Sigmoid colon (tissue), 7 donors: ENCODE data around the gene MTFMT. TPM values are rescaled to one million over a fixed set of nuclear protein-coding genes. Genes with fewer than 3 reads are reported as not detected.

Experiments used
- DNase-seq: peaks from one replicate; pipeline ENCODE4 v3.0.0-alpha.2; 2019
- H3K27ac ChIP-seq, 4 donors: fragments of 200-600 bp; sonication (generic); one replicate each; pipeline ENCODE4 v1.5.1; 2016 to 2019; ENCODE audit warnings: mild to moderate bottlenecking in 1 of 4
- H3K27me3 ChIP-seq, 3 donors: fragments of 200-600 bp; sonication (generic); one replicate each; pipeline ENCODE4 v1.5.1; 2019; ENCODE audit warnings: mild to moderate bottlenecking in 1 of 3
- H3K36me3 ChIP-seq, 4 donors: fragments of 200-600 bp; sonication (generic); one replicate each; pipeline ENCODE4 v1.5.1; 2016 to 2019
- H3K4me1 ChIP-seq, 4 donors: fragments of 200-600 bp; sonication (generic); one replicate each; pipeline ENCODE4 v1.5.1; 2017 to 2019
- H3K4me3 ChIP-seq, 4 donors: fragments of 200-600 bp; sonication (generic); one replicate each; pipeline ENCODE4 v1.5.1; 2017 to 2019; ENCODE audit warnings: mild to moderate bottlenecking in 2 of 4, moderate library complexity in 1 of 4
- H3K9me3 ChIP-seq, 4 donors: fragments of 200-600 bp in 3 of 4; sonication (generic) in 3 of 4; one replicate each; pipeline versions ENCODE4 v1.5.1 to v1.6.1; 2013 to 2019
- EP300 ChIP-seq, 4 donors: sonication (generic); formaldehyde crosslinking; IDR thresholded peaks; one replicate each; pipeline ENCODE4 v1.6.1; 2017; ENCODE audit warnings: antibody characterized with exemption in 4 of 4
- POLR2A ChIP-seq, 2 donors: fragments of 450-650 bp; IDR thresholded peaks; one replicate each; pipeline ENCODE4 v1.6.1; 2016; ENCODE audit warnings: antibody characterized with exemption in 2 of 2, mild to moderate bottlenecking in 2 of 2, moderate library complexity in 2 of 2
- POLR2AphosphoS5 ChIP-seq, 4 donors: sonication (generic); formaldehyde crosslinking; IDR thresholded peaks; one replicate each; pipeline ENCODE4 v1.6.1; 2017; ENCODE audit warnings: antibody characterized with exemption in 4 of 4
- WGBS, 2 donors: extraction: QIAGEN DNeasy Blood & Tissue Kit; methylation state at CpG; one replicate each; pipeline ENCODE4 v1.1.7; 2013; 5-methylcytosine and 5-hydroxymethylcytosine counted together
- intact Hi-C: fragments of 100-400 bp; cut with DNase I; formaldehyde crosslinking; loops from one replicate; pipeline ENCODE4 v1.15.1; 2023
- polyA plus RNA-seq, 3 donors: library from polyadenylated mRNA; stranded (reverse); fragments of 200-250 nt; gene quantifications; one replicate each; pipeline ENCODE4 v1.2.3, GENCODE V29; 2013
- total RNA-seq, 4 donors: library from RNA; depleted of rRNA; stranded (reverse); fragments of >200 nt; gene quantifications; one replicate each; pipeline ENCODE4 v1.1.0, GENCODE V29; 2016
- TF ChIP-seq, protein P1 (sequence below), 4 experiments: fragments of 450-650 bp in 3 of 4; fragments of 200-600 bp in 1 of 4; IDR thresholded peaks; one replicate each; pipeline ENCODE4 v1.5.1; 2016 to 2019; ENCODE audit warnings: antibody characterized with exemption in 4 of 4, mild to moderate bottlenecking in 3 of 4, moderate library complexity in 2 of 4
- donor health status: healthy with polysubstance abuse.
- donor health status: Bipolar disorder and iron deficiency.
- donor health status: healthy.

Gene MTFMT
- total and polyA plus RNA-seq, 7 donors = 10.7 to 43.6 (median 31.3) TPM

DNA sequence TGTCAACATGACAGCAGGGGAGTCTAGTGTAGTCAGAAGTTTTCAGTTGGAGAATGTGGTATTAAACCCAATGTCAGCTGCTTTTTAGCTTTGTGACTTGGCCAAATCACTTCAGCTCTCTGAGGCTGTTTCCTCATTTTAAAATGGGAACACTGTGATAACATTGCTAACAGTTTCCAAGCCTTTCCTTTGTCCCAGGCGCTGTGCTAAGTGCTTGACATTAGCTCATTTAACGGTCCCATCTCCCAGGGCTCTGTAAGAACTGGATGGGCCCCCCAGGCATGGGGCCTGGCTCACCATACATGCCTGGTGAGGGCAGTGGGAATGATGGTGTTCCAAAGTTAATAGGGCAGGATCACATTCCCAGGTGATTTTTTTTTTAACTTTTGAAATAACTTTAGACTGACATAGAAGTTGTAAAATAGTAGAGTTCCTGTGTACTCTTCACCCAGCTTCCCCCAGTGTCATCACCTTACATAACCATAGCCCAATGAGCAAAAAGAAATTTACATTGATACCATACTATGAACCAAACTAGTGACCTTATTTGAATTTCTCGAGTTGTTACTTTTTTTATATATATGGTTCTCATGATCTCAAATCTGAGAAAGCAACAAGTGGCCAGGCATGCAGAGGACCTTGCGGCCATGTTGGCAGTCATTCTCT, 30.6 kb upstream of the MTFMT start:
- H3K4me1 ChIP-seq = peaks cover 0 to 61% (median 45%) of the 10 kb centered on the region in 4 donors
- intact Hi-C loops = no loop called here
- TF ChIP-seq EP300 (IDR thresholded peaks at IDR 0.05) (no peak), POLR2A (IDR thresholded peaks at IDR 0.05) (no peak), POLR2AphosphoS5 (IDR thresholded peaks at IDR 0.05) (no peak)
- TF ChIP-seq, protein P1, sequence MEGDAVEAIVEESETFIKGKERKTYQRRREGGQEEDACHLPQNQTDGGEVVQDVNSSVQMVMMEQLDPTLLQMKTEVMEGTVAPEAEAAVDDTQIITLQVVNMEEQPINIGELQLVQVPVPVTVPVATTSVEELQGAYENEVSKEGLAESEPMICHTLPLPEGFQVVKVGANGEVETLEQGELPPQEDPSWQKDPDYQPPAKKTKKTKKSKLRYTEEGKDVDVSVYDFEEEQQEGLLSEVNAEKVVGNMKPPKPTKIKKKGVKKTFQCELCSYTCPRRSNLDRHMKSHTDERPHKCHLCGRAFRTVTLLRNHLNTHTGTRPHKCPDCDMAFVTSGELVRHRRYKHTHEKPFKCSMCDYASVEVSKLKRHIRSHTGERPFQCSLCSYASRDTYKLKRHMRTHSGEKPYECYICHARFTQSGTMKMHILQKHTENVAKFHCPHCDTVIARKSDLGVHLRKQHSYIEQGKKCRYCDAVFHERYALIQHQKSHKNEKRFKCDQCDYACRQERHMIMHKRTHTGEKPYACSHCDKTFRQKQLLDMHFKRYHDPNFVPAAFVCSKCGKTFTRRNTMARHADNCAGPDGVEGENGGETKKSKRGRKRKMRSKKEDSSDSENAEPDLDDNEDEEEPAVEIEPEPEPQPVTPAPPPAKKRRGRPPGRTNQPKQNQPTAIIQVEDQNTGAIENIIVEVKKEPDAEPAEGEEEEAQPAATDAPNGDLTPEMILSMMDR (IDR thresholded peaks at IDR 0.05) = no peak
- WGBS, 2 donors = 88 to 92% methylated on average over 4 of the region's 4 CpGs
- peak overlapping the region; percentile 73 to 96 (median 89) for H3K27ac ChIP-seq
- H3K9me3 ChIP-seq = no peaks in the 10 kb centered on the region
- peaks cover 0 to 40% (median 14%) of the 10 kb centered on the region in 4 donors for H3K36me3 ChIP-seq
- DNase-seq = peak; percentile 27
- no peak overlapping the region for H3K4me3 ChIP-seq
- H3K27me3 ChIP-seq = no peaks in the 10 kb centered on the region

DNA sequence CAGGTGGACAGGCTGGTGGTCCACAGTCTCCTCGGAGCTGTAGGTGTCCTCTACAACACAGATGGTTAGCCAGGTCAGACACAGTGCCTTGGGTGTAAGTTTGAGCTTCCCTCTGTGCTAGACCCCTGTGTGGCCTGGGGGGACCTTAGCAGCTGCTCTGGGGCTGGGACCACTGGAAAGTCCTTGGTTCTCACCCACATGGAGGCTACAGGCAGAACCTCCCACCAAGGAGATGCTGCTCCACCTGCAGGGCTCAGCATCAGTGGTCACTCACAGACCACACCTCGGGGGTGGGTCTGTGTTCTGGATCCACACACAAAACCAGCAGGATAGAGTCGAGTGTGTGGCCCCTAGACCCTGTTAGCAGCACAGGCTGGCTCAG, 29.9 kb upstream of the MTFMT start:
- H3K4me3 ChIP-seq = no peak overlapping the region
- H3K27ac ChIP-seq = peak overlapping the region; percentile 73 to 96 (median 89)
- H3K4me1 ChIP-seq = peaks cover 0 to 61% (median 48%) of the 10 kb centered on the region in 4 donors
- no peaks in the 10 kb centered on the region for H3K27me3 ChIP-seq
- TF ChIP-seq EP300 (IDR thresholded peaks at IDR 0.05) (no peak), POLR2A (IDR thresholded peaks at IDR 0.05) (no peak), POLR2AphosphoS5 (IDR thresholded peaks at IDR 0.05) (no peak)
- TF ChIP-seq, protein P1 (IDR thresholded peaks at IDR 0.05) = no peak
- intact Hi-C loops = no loop called here
- 80 to 86% methylated on average over 3 of the region's 3 CpGs for WGBS, 2 donors
- H3K9me3 ChIP-seq = no peaks in the 10 kb centered on the region
- peak; percentile 52 for DNase-seq
- H3K36me3 ChIP-seq = peaks cover 0 to 41% (median 17%) of the 10 kb centered on the region in 4 donors

DNA sequence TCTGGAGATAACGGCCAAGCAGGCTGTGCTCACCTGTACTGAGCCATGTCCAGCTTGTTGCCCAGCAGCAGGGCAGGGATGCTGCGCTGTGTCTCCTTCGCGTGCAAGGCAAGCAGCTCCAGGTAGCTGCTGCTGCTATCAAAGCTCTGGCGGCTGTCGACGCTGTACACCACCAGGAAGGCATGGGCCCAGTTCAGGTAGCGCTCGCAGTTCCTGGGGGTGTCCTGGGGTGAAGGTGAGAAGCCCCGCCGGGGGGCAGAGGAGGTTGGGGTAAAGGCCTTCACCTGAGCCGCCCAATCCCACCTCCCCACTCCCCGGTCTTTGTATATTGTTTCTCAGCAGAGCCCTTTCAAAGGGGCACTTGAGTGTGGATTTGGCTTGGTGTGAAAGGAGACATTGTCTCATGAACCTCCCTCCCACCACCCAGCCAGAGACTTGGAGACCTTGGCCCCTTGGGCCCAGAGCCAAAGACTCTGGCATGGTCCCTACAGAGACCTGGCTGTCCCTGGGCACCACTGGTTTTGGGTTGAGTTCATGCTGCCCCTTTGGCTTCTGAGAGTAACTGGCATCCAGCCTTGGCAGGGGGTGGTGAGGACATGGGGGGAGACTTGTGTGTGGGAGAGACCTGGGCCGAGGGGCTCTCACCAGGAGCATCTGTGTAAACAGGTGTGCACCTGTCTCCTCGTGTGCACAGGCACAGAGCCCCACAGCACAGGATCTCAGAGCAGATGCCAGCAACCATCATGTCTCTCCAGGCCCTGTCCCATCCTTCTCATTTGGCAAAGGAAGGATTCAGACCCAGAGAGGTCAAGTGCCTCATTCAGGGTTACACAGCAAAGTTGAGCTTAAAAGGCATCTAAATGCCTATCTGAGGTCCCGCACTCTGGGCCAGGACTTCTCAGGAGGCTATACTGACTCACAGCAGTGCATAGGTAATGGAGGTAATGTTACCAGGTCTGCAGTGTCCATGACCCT, 29.2 kb upstream of the MTFMT start:
- Histone ChIP-seq H3K4me1 (peaks cover 0 to 58% (median 47%) of the 10 kb centered on the region in 4 donors), H3K4me3 (no peak overlapping the region), H3K9me3 (no peaks in the 10 kb centered on the region), H3K27me3 (no peaks in the 10 kb centered on the region), H3K27ac (peak overlapping the region; percentile 73 to 96 (median 89)), H3K36me3 (peaks cover 0 to 48% (median 20%) of the 10 kb centered on the region in 4 donors)
- 86 to 88% methylated on average over 16 of the region's 16 CpGs for WGBS, 2 donors
- DNase-seq = peak; percentile 63
- no peak for TF ChIP-seq EP300 (IDR thresholded peaks at IDR 0.05)
- no peak for TF ChIP-seq POLR2AphosphoS5 (IDR thresholded peaks at IDR 0.05)
- intact Hi-C loops = no loop called here

DNA sequence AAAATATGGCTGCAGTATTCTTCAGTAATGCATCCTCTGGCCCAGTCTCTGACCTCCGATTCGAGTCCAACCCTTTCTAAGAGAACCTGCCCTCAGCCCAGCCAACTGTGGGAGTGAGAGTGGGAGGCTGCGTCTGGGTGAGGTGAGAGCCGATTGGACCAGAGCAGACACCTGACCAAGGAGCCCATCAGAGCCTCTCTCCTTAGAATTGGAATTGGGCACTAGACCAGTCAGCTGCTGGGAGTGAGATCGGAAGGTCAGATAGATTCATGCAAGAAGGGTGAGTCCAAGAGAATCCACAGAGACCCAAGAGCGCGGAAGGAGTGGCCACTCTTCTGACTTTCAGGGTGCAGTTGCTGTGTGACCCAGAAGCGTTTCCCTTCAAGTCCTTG, 28.1 kb upstream of the MTFMT start:
- no peak overlapping the region for H3K4me3 ChIP-seq
- H3K27me3 ChIP-seq = no peaks in the 10 kb centered on the region
- WGBS, 2 donors = 94 to 98% methylated on average over 8 of the region's 8 CpGs
- H3K27ac ChIP-seq = peak overlapping the region in 3 of 4 donors; percentile 3 to 95 (median 4)
- peaks cover 0 to 46% (median 37%) of the 10 kb centered on the region in 4 donors for H3K4me1 ChIP-seq
- intact Hi-C loops = no loop called here
- TF ChIP-seq POLR2AphosphoS5 (IDR thresholded peaks at IDR 0.05) (no peak), POLR2A (IDR thresholded peaks at IDR 0.05) (no peak), EP300 (IDR thresholded peaks at IDR 0.05) (no peak)
- TF ChIP-seq, protein P1 (IDR thresholded peaks at IDR 0.05) = no peak
- H3K9me3 ChIP-seq = no peaks in the 10 kb centered on the region
- peaks cover 0 to 52% (median 22%) of the 10 kb centered on the region in 4 donors for H3K36me3 ChIP-seq
- peak; percentile 43 for DNase-seq
